GM18861 (cell line): ENCODE measurements around the gene CCDC171.
A peak's percentile ranks its signal among the peaks of the same experiment; 100 is the strongest.
"Not testable (repeated sequence)": the region's sequence is repeated elsewhere in the genome, so short reads cannot be mapped to it uniquely, and the experiment has no call there.

Source experiments
- ATAC-seq: cut with Tn5 transposase; IDR thresholded peaks from one replicate; pipeline ENCODE4 v1.9.1; 2021; ENCODE audit not compliant: unreplicated experiment

CCDC171 gene

DNA sequence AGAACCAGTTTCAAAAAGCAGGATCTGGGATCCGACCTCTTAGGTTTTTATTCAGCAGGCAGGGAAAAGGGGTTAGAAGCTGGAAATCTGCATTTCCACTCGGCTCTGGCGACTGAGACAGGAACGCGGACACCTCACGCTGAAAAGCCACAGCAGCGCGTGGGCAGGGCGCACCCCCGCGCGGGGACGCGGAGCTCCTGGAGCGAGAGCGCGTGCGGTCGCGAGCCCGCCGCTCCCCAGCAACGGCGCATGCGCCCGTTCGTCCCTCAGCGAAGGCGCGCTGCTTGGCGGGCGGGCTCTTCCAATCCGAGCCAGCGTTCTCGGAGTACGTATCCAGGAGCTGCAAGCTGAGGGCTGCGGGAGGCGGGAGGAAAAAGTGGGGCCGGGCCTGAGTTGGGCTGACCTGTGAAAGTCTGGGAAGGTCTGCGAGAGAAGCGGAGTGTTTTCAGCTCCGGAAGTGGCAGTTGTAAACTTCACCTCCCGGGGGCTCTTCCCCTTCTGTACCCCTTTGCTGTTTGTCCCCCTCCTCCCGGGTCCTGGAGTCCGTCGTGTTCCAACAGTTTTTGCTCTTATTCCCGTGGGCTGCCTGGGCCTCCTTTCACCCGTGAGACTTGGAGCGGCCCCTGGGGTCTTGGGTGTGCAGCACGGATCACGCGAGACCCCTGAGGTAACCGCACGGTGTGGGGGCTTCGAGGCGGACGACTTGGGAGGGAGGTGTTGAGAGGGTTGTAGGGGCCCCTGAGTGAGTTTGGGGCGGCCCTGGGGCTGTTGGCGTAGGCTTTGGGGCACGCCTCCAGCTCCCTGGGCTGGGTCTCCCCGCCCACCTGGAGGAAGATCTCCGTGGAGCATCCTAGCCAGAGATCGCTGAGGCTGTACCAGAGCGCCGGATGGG lies at the start of gene CCDC171:
CCDC171 (plus strand) TSS at position 408 of the 892 bp plus-strand sequence. CDS start 11,046 bp downstream, outside the sequence.
- ATAC-seq: peak; percentile 72

DNA sequence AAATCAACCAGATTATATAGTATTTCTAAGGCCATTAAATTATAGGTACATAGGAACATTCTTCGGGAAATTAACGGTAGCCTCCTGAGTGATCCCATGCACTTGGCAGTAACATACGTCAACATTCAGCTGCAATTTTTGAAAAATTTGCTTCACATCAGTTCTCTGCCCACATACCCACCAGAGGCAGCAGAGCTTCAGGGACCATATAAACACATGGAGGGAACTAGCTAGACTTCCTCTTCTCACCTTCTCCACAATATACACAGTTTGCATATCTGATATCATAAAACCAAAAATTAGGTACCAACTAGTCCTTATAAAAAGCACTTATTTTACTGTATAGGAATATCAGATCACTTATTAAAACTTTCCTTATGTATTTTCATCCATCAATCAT lies 46.9 kb upstream of the CCDC171 start:
- ATAC-seq: no peak

DNA sequence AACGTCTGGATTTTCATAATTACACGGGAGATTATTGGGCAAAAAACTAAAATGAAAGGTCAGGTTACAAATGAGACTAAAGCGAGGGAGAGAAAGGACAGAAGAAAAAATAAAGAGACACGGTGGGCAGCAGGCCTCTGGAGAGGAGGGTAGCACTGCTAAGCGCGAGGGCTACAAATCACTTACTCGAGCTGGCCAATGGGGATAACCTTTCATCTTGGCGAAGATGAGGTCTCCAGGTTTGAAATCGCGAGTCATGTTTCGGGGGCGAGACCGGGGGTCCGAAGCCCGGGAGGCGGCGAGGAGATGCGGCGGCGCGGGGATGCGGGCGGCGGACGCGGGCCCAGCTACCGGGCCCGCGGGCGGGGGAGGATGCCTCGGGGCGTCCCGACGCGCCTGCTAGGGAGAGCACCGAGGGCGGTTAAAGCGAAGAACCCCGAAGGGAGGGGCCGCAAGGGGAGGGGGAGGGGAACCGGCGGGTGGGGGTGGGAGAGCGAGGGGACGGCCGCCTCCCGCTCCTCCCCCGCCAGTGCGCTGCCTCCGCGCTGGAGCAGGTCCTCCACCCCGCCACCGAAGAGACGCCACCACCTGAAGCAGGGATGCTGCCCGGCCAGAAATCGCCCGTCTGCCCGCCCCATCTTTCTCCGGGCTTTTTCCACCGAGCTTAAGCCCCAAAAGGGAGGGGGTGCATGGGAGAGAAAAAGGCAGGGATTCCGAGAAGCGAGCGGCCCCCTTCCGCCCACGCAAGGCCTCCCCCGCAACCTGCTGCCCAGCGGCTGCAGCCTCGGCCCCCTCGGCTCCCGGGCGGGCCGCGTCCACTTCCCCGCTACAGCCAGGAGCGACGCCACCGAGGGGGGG lies 42.7 kb upstream of the CCDC171 start:
- ATAC-seq: no peak

DNA sequence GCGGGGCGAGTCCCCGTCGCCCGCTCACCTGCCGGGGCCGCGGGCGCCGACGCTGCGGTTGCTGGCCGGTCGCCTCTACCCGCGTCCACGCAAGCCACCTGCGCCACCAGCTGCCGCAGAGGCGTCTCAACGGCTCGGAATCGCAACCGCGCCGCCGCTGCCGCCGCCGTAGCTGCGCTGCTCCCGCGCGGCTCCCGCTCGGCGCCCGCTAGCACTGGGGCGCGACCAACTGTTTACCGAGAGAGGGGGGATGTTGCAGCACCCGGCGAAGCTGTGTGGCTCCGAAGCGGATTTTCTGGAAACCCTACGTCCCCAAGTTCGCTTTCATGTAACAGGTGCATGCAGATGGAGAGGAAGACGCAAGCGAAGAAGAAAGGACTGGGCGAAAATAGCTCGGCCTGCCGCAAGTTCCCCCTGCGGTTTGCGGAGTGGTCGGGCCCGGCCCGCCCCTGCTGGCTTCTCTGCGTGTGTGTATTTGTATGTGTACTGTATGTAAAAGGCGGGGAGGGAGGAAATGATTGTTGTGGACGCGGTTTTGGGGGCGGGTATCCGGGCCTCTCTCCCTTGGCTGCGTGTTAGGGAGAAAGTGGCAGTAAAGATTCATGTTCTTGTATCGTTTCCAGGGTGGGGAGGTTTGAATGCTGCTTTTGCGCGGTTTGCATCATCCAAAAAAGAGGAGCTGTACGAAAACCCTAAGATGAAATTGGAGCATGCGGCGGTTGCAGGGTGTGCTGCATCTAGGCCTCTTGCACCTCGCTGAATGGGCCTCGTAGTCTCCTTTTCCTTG lies 41.9 kb upstream of the CCDC171 start, which contains the start of gene PSIP1:
PSIP1 (minus strand) TSS at position 182 of the 787 bp plus-strand sequence. CDS start 782 bp downstream, outside the sequence.
- ATAC-seq: peak; percentile 68

DNA sequence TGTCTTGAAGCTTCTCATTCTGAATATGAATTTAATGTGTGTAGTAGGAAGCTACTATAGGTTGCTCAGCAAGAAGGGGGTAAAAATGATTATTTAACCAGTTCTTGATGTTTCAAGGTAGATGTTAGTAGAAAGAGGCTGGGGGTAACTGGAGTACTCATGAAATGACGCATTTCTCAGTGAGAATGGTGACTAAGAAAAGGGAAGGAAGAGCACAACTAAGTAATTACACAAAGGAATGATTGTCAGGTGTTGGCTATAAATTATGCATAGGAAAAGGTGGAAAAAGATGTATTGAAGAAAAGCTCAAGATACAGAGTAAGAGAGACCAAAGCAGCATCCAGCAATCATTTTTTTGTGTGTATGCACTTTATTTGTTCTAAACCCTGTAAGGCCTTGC lies 40.6 kb upstream of the CCDC171 start:
- no peak for ATAC-seq

- ATAC-seq: no peak
These were observed 40.0 kb upstream of the CCDC171 start for GRCh38 chr9:15512889-15513288.

- no peak for ATAC-seq
These were observed 39.5 kb upstream of the CCDC171 start for GRCh38 chr9:15513335-15513734.

GRCh38 chr9:15519831-15520230 lies 33.0 kb upstream of the CCDC171 start:
- no peak for ATAC-seq

- ATAC-seq: no peak
These were observed 31.6 kb upstream of the CCDC171 start for GRCh38 chr9:15521254-15521653.

DNA sequence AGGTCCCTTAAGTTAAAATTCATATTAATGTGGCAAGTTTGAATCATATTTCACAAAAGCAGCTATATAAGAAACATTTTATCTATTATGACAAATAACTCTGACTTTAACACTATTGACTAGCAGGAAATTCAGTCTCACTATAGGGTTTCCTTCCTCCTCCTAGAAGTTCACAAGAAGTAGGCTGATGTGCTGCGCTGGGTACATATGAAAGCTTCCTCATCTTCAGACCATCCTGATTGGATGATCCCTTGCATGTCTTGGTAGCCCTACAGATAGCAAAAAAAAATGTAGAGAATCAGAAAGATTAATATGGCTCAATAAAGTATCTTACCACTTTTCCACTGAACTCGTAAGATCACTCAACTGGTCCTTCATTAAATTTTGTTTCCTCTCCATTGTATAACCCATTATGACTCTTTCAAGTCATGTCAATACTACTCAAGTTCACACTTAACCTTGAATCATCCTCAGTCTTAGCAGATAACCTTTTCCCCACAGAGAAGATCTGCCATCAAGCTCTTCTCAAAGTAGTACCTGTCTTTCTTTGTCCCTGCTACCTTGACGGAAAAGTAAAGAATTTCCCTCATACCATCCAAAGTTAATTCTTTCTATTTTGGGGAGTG lies 30.6 kb upstream of the CCDC171 start:
- no peak for ATAC-seq

DNA sequence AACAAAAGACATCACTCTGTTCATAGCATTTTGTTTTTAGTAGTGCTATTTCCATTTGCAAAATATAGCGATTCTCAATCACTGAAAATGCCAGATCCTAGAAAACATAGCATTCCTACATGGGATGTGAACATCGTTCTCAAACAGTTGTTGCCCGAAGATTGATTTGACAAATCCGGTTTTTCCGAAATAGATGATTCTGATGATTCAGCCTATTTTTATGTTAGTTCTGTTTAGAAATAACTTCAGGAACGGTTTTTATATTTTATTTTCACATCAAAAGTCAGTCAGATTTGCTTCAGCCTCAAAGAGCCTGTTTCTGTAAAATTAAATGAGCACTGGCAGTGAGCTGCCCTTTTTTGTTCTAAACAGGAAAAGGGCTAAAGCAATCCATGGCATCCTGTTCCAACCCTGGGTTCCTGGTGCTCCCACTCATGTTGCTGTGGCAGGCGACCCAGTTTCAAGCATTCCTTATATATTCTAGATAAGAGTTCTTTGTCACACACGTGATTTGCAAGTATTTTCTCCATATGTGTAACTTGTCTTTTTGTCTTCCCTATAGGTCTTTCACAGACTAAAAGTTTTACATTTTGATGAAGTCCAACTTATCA lies 27.9 kb upstream of the CCDC171 start:
- ATAC-seq: no peak

DNA sequence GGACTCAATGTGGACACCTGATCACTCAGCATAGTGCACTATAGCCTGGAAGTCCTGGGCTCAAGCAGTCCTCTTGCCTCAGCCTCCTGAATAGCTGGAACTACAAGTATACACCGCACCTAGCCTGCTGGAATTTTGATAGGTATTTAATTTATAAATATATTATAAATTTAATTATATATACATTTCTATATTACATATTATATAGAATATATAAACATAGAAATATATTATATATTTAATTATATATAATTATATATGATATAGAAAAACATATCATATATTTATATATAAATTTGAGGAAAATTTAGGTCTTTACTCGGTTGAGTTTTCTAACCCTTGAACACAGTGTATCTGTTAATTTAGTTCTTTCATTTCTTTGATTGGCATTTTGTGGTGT lies 26.9 kb upstream of the CCDC171 start:
- no peak for ATAC-seq

DNA sequence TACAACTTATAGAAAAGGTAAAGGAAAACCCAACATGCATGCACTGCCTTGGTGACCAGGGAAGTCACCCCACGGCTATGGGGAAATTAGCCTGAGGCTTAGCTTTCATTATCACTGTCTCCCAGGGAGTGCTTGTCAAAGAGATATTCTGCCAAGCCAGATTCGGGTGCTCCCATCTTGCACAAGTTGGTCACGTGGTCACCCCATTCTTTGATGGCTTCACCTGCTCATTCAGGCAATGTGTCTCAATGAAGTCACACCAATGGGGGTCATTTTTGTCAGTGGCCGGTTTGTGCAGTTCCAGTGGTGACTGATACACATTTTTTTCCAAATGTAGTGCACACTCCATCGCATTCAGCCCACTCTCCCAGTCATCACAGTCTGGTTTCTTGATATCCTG lies 25.8 kb upstream of the CCDC171 start:
- ATAC-seq: not testable (repeated sequence)

- peak; percentile 85 for ATAC-seq
These were observed 23.1 kb upstream of the CCDC171 start for GRCh38 chr9:15529566-15530324.

- peak; percentile 33 for ATAC-seq
These were observed 21.5 kb upstream of the CCDC171 start for GRCh38 chr9:15531380-15531779.

DNA sequence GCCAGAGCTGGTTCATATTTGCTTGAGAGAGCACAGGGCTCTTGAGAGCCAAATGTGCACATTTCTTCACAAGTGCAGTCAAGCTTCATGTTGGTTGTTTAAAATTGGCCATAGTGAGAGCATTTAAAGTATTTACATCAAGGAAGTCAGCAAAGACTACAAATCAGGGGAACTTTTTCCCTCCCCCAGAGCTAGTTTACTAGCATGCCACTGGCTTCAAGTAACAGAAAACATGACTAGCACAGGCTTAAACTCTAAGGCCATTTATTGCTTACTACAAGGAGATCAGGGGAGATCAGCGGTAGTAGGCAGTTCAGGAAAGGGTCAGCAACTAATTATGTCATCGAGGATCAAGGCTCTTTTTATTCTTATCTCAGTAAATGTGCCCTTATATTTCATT lies 11.0 kb upstream of the CCDC171 start:
- ATAC-seq: no peak

DNA sequence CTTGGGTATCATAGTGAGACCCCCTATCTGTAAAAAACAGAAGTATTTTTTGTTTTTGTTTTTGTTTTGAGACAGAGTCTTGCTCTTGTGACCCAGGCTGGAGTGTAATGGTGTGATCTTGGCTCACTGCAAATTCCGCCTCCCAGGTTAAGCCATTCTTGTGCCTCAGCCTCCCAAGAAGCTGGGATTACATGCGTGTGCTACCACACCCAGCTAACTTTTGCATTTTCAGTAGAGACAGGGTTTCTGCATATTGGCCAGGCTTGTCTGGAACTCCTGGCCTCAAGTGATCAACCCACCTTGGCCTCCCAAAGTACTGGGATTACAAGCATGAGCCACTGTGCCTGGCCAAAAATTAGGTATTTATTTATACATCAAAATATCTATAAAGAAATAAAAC lies 10.2 kb upstream of the CCDC171 start:
- no peak for ATAC-seq

DNA sequence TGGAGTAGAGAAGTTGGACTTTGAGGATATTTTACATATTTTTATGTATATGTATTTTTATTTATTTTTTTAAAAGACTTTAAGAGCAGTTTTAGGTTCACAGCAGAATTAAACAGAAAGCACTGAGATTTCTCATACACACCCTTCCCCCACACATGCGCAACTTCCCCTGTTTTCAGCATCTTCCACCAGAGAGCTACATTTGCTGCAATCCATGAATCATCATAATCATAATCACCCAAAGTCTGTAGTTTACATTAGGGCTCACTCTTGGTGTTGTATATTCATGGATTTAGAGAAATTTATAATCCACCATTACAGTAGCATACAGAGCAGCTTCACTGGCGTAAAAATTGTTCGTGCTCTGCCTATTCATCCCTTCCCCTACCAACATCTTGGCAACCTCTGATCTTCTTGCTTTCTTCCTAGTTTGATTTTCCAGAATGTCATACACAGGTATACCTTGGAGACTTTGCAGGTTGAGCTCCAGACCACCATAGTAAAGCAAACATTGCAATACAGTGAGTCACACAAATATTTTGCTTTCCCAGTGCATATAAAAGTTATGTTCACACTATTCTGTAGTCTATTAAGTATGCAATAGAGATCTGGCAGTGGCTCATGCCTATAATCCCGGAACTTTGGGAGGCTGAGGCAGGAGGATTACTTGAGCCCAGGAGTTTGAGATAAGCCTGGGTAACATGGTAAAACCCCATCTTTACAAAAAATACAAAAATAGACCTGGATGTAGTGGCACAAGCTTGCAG lies 9.6 kb upstream of the CCDC171 start:
- ATAC-seq: no peak

DNA sequence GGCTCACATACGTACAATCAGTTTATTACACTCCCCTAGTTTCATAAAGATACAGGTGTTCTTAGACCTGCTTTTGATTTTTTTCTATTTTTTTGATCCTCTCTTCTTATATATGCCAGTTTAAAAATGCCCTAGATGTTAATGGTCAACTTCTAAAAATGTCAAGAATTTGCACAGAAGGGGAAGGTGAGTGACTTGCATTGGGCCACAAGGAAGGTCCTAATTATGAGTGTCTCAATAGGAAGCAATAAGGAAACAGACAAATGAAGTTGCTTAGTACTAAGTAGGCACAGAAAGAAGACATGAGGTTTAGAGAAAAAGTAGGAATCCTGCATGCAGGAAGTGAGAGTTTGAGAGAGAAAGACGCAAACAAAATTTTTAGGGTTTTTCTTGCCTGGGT lies 3.2 kb upstream of the CCDC171 start:
- ATAC-seq: no peak
